T-helper 17 cell (primary cell): ENCODE data around the gene UVRAG. TPM values are rescaled to one million over a fixed set of nuclear protein-coding genes. Genes with fewer than 3 reads are reported as not detected.
A peak's percentile ranks its signal among the peaks of the same experiment; 100 is the strongest.

Experiments
- ATAC-seq: fragments of 150-1000 bp; cut with Tn5 transposase; 2 replicates; pipeline ENCODE4 v1.10.0; 2021; ENCODE audit warnings: mild to moderate bottlenecking, moderate library complexity
- DNase-seq, 3 donors: peaks; one replicate each; pipeline versions ENCODE4 v3.0.0 to v3.0.0-alpha.2; 2020 to 2021
- H3K9me3 ChIP-seq: one replicate; pipeline ENCODE4 v1.7.0; 2013; ENCODE audit warnings: low read length, mild to moderate bottlenecking; ENCODE audit not compliant: control insufficient read depth, poor library complexity, severe bottlenecking
- H3K27ac Mint-ChIP-seq: one replicate; pipeline ENCODE4 v1.8.0; 2022; ENCODE audit warnings: mild to moderate bottlenecking, moderate library complexity, mixed read lengths
- H3K27me3 Mint-ChIP-seq: one replicate; pipeline ENCODE4 v1.8.0; 2022; ENCODE audit warnings: mixed read lengths
- H3K36me3 Mint-ChIP-seq: one replicate; pipeline ENCODE4 v1.8.0; 2022; ENCODE audit warnings: low read depth, mixed read lengths
- H3K4me1 Mint-ChIP-seq: one replicate; pipeline ENCODE4 v1.8.0; 2022; ENCODE audit warnings: mild to moderate bottlenecking, mixed read lengths
- H3K4me3 Mint-ChIP-seq: one replicate; pipeline ENCODE4 v1.8.0; 2022; ENCODE audit warnings: mild to moderate bottlenecking, moderate library complexity, mixed read lengths
- total RNA-seq, 4 donors: library from RNA in 2 of 4; stranded (reverse) in 2 of 4; gene quantifications; one replicate each; pipeline ENCODE4 v1.2.3 and lab custom pipeline; 2022 to 2026

UVRAG gene
- total RNA-seq, 2 donors from 2014 or later = 25.2 to 29.8 TPM

- no peak for DNase-seq
- Mint-ChIP-seq H3K27ac (no peak overlapping the region), H3K27me3 (no peaks in the 10 kb centered on the region), H3K4me1 (peaks cover 11% of the 10 kb centered on the region), H3K36me3 (peaks cover 11% of the 10 kb centered on the region), H3K4me3 (no peak overlapping the region)
- ATAC-seq = no peak
- no peaks in the 10 kb centered on the region for H3K9me3 ChIP-seq
Measured at GRCh38 chr11:75893251-75893650, 78.2 kb downstream of the UVRAG start.

GRCh38 chr11:75894036-75894585 lies 79.1 kb downstream of the UVRAG start:
- Mint-ChIP-seq H3K36me3 (peaks cover 11% of the 10 kb centered on the region), H3K27me3 (no peaks in the 10 kb centered on the region), H3K4me1 (peaks cover 11% of the 10 kb centered on the region), H3K4me3 (no peak overlapping the region), H3K27ac (no peak overlapping the region)
- no peaks in the 10 kb centered on the region for H3K9me3 ChIP-seq
- DNase-seq (no peak), ATAC-seq (no peak)

- Mint-ChIP-seq H3K4me1 (peaks cover 13% of the 10 kb centered on the region), H3K4me3 (no peak overlapping the region), H3K27me3 (no peaks in the 10 kb centered on the region), H3K27ac (no peak overlapping the region), H3K36me3 (no peaks in the 10 kb centered on the region)
- H3K9me3 ChIP-seq = no peaks in the 10 kb centered on the region
- DNase-seq = no peak
- ATAC-seq = peak; percentile 51
Measured at GRCh38 chr11:75896843-75897419, 81.9 kb downstream of the UVRAG start.

GRCh38 chr11:75898871-75899270 lies 83.9 kb downstream of the UVRAG start:
- no peaks in the 10 kb centered on the region for H3K9me3 ChIP-seq
- ATAC-seq = no peak
- Mint-ChIP-seq H3K4me3 (no peak overlapping the region), H3K27me3 (no peaks in the 10 kb centered on the region), H3K36me3 (no peaks in the 10 kb centered on the region), H3K4me1 (peaks cover 23% of the 10 kb centered on the region), H3K27ac (no peak overlapping the region)
- no peak for DNase-seq

GRCh38 chr11:75899806-75900205 lies 84.8 kb downstream of the UVRAG start:
- ATAC-seq = no peak
- H3K9me3 ChIP-seq = no peaks in the 10 kb centered on the region
- H3K36me3 Mint-ChIP-seq = no peaks in the 10 kb centered on the region
- no peak overlapping the region for H3K27ac Mint-ChIP-seq
- no peaks in the 10 kb centered on the region for H3K27me3 Mint-ChIP-seq
- DNase-seq = no peak
- H3K4me1 Mint-ChIP-seq = peaks cover 23% of the 10 kb centered on the region
- H3K4me3 Mint-ChIP-seq = no peak overlapping the region

GRCh38 chr11:75900848-75901247 lies 85.8 kb downstream of the UVRAG start:
- no peaks in the 10 kb centered on the region for H3K27me3 Mint-ChIP-seq
- H3K4me1 Mint-ChIP-seq = peaks cover 24% of the 10 kb centered on the region
- ATAC-seq (no peak), DNase-seq (no peak)
- no peak overlapping the region for H3K27ac Mint-ChIP-seq
- no peaks in the 10 kb centered on the region for H3K36me3 Mint-ChIP-seq
- no peak overlapping the region for H3K4me3 Mint-ChIP-seq
- H3K9me3 ChIP-seq = no peaks in the 10 kb centered on the region

- DNase-seq (no peak), ATAC-seq (no peak)
- Mint-ChIP-seq H3K4me1 (peaks cover 28% of the 10 kb centered on the region), H3K27me3 (no peaks in the 10 kb centered on the region), H3K4me3 (peak overlapping the region; percentile 55), H3K27ac (no peak overlapping the region), H3K36me3 (no peaks in the 10 kb centered on the region)
- H3K9me3 ChIP-seq = no peaks in the 10 kb centered on the region
Measured at GRCh38 chr11:75902631-75903030, 87.6 kb downstream of the UVRAG start.

- peaks cover 33% of the 10 kb centered on the region for H3K4me1 Mint-ChIP-seq
- no peak overlapping the region for H3K27ac Mint-ChIP-seq
- ATAC-seq (no peak), DNase-seq (no peak)
- no peaks in the 10 kb centered on the region for H3K9me3 ChIP-seq
- H3K4me3 Mint-ChIP-seq = no peak overlapping the region
- H3K36me3 Mint-ChIP-seq = peaks cover 2% of the 10 kb centered on the region
- no peaks in the 10 kb centered on the region for H3K27me3 Mint-ChIP-seq
Measured at GRCh38 chr11:75903276-75903675, 88.3 kb downstream of the UVRAG start.

GRCh38 chr11:75905434-75905833 lies 90.4 kb downstream of the UVRAG start:
- H3K9me3 ChIP-seq = no peaks in the 10 kb centered on the region
- H3K4me3 Mint-ChIP-seq = no peak overlapping the region
- H3K27ac Mint-ChIP-seq = peak overlapping the region; percentile 14
- H3K4me1 Mint-ChIP-seq = peaks cover 40% of the 10 kb centered on the region
- no peak for DNase-seq
- H3K27me3 Mint-ChIP-seq = no peaks in the 10 kb centered on the region
- peaks cover 2% of the 10 kb centered on the region for H3K36me3 Mint-ChIP-seq
- no peak for ATAC-seq

GRCh38 chr11:75907906-75908527 lies 93.0 kb downstream of the UVRAG start:
- DNase-seq (no peak), ATAC-seq (no peak)
- Mint-ChIP-seq H3K4me1 (peaks cover 26% of the 10 kb centered on the region), H3K27me3 (no peaks in the 10 kb centered on the region), H3K27ac (peak overlapping the region; percentile 14), H3K36me3 (peaks cover 2% of the 10 kb centered on the region), H3K4me3 (peak overlapping the region; percentile 21)
- H3K9me3 ChIP-seq = no peaks in the 10 kb centered on the region

GRCh38 chr11:75910426-75911145 lies 95.6 kb downstream of the UVRAG start:
- DNase-seq (no peak), ATAC-seq (no peak)
- peaks cover 22% of the 10 kb centered on the region for H3K4me1 Mint-ChIP-seq
- no peaks in the 10 kb centered on the region for H3K9me3 ChIP-seq
- no peak overlapping the region for H3K27ac Mint-ChIP-seq
- H3K27me3 Mint-ChIP-seq = no peaks in the 10 kb centered on the region
- H3K4me3 Mint-ChIP-seq = no peak overlapping the region
- peaks cover 2% of the 10 kb centered on the region for H3K36me3 Mint-ChIP-seq

GRCh38 chr11:75911459-75911858 lies 96.4 kb downstream of the UVRAG start:
- Mint-ChIP-seq H3K4me3 (peak overlapping the region; percentile 19), H3K27me3 (no peaks in the 10 kb centered on the region), H3K27ac (no peak overlapping the region), H3K4me1 (peaks cover 19% of the 10 kb centered on the region), H3K36me3 (peaks cover 2% of the 10 kb centered on the region)
- ATAC-seq (no peak), DNase-seq (no peak)
- no peaks in the 10 kb centered on the region for H3K9me3 ChIP-seq

GRCh38 chr11:75913984-75914383 lies 99.0 kb downstream of the UVRAG start:
- H3K27me3 Mint-ChIP-seq = no peaks in the 10 kb centered on the region
- DNase-seq = no peak
- H3K4me1 Mint-ChIP-seq = peaks cover 8% of the 10 kb centered on the region
- H3K4me3 Mint-ChIP-seq = no peak overlapping the region
- H3K9me3 ChIP-seq = no peaks in the 10 kb centered on the region
- H3K27ac Mint-ChIP-seq = no peak overlapping the region
- no peak for ATAC-seq
- H3K36me3 Mint-ChIP-seq = peaks cover 2% of the 10 kb centered on the region
